SJCRH30 (cell line): ENCODE results near the gene AREG. TPM values are rescaled to one million over a fixed set of nuclear protein-coding genes. Genes with fewer than 3 reads are reported as not detected.
A peak's percentile ranks its signal among the peaks of the same experiment; 100 is the strongest.

Experiments
- DNase-seq, 2 experiments: peaks; one replicate each; pipeline ENCODE4 v3.0.0-alpha.2; 2015 to 2020
- H3K27ac ChIP-seq: fragments of 250-450 bp; sonication (Bioruptor Pico); 2 replicates; pipeline ENCODE4 v1.5.1; 2020; ENCODE audit warnings: mild to moderate bottlenecking, moderate library complexity
- H3K27me3 ChIP-seq: fragments of 250-450 bp; sonication (Bioruptor Pico); 2 replicates; pipeline ENCODE4 v1.5.1; 2020; ENCODE audit warnings: mild to moderate bottlenecking, moderate library complexity
- H3K36me3 ChIP-seq: fragments of 250-450 bp; sonication (Bioruptor Pico); 2 replicates; pipeline ENCODE4 v1.5.1; 2020; ENCODE audit warnings: mild to moderate bottlenecking, moderate library complexity
- H3K4me1 ChIP-seq: fragments of 250-450 bp; sonication (Bioruptor Pico); 2 replicates; pipeline ENCODE4 v1.5.1; 2020; ENCODE audit warnings: mild to moderate bottlenecking, moderate library complexity
- H3K4me3 ChIP-seq: fragments of 250-450 bp; sonication (Bioruptor Pico); 2 replicates; pipeline ENCODE4 v1.5.1; 2020; ENCODE audit warnings: mild to moderate bottlenecking, moderate library complexity
- H3K9me3 ChIP-seq: fragments of 250-450 bp; sonication (Bioruptor Pico); replicated peaks from 2 replicates; pipeline ENCODE4 v1.5.1; 2020; ENCODE audit warnings: mild to moderate bottlenecking, moderate library complexity
- total RNA-seq: library from RNA; depleted of rRNA; stranded (reverse); fragments of >200 nt; shearing (Covaris generic); gene quantifications from 2 replicates; pipeline ENCODE4 v1.2.3, GENCODE V29; 2014; rRNA removed

Gene AREG
- total RNA-seq, 1 experiment from 2014 or later = not detected

DNA sequence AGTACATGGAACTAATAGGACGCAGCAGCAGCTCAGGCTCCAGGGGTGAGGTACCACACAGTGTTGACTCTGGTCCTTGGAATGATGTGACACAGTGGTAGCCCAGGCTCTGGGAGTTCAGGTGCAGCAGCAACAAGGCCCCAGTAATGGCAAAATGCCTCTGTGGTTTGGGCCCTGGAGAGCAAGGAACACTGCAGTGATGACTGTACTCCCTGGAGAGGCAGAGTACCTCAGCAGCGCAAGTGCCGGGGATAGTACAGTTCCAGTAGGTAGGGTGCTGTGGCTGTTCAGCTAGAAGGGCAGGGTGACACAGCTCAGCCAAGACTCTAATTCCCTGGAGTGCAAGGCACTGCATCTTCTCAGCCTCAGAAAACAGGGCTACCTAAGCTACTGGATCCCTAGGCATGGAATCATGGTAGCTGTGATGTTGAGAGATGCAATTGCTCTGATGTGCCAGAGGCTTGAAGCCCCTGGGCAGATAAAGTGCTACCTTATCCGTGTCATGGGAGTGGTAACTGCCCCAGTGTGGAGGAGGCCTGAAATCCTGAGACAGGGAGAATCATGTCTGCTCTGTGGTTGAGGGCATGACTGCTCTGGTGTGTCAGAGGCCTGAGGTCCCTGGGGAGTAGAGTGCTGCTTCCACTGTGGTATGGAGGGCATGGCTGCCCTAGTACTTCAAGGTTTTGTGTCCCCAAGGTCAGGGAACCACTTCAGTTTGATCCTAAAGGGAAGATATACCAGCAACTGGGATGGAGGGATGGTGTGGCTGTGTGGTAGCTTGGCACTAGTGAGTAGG lies 55.2 kb downstream of the AREG start:
- Histone ChIP-seq H3K27me3 (no peaks in the 10 kb centered on the region), H3K4me1 (peaks cover 39% of the 10 kb centered on the region), H3K27ac (no peak overlapping the region), H3K4me3 (no peak overlapping the region), H3K9me3 (no peaks in the 10 kb centered on the region; the same call in 1 of the 2 replicates), H3K36me3 (no peaks in the 10 kb centered on the region)
- DNase-seq = peak; percentile 16 to 29

- H3K4me1 ChIP-seq = peaks cover 39% of the 10 kb centered on the region
- H3K27me3 ChIP-seq = no peaks in the 10 kb centered on the region
- peak; percentile 16 to 59 for DNase-seq
- no peak overlapping the region for H3K4me3 ChIP-seq
- no peaks in the 10 kb centered on the region for H3K36me3 ChIP-seq
- H3K9me3 ChIP-seq = peaks cover 1% of the 10 kb centered on the region; the same call in 1 of the 2 replicates
- H3K27ac ChIP-seq = peak overlapping the region; percentile 74
Measured at GRCh38 chr4:74501579-74501978, 56.6 kb downstream of the AREG start.

- Histone ChIP-seq H3K4me1 (peaks cover 39% of the 10 kb centered on the region), H3K27ac (no peak overlapping the region), H3K27me3 (no peaks in the 10 kb centered on the region), H3K9me3 (peaks cover 7% of the 10 kb centered on the region; the same call in 1 of the 2 replicates), H3K4me3 (no peak overlapping the region), H3K36me3 (no peaks in the 10 kb centered on the region)
- no peak for DNase-seq
Measured at GRCh38 chr4:74503580-74503979, 58.6 kb downstream of the AREG start.

- no peaks in the 10 kb centered on the region for H3K27me3 ChIP-seq
- H3K4me1 ChIP-seq = peaks cover 39% of the 10 kb centered on the region
- peak in 1 of 2 experiments; percentile 38 for DNase-seq
- no peaks in the 10 kb centered on the region for H3K36me3 ChIP-seq
- no peak overlapping the region for H3K4me3 ChIP-seq
- no peak overlapping the region for H3K27ac ChIP-seq
- H3K9me3 ChIP-seq = peaks cover 7% of the 10 kb centered on the region; the same call in 1 of the 2 replicates
Measured at GRCh38 chr4:74504212-74504611, 59.3 kb downstream of the AREG start.

Other genes starting within 250 kb of the AREG start
- not detected in 2 replicates for gene EPGN, start 136.7 kb upstream of the AREG start, total RNA-seq
- gene EREG, start 80.0 kb upstream of the AREG start, total RNA-seq = not detected in 2 replicates